Measurements from ENCODE around the gene KLF6.

The KLF6 gene

GRCh38 chr10:3759397-3759796 lies 25.6 kb downstream of the KLF6 start:
- POLR2A ChIA-PET: no interaction called here
- DNase-seq (ENCODE audit: low read depth, low spot score): no peak

DNA sequence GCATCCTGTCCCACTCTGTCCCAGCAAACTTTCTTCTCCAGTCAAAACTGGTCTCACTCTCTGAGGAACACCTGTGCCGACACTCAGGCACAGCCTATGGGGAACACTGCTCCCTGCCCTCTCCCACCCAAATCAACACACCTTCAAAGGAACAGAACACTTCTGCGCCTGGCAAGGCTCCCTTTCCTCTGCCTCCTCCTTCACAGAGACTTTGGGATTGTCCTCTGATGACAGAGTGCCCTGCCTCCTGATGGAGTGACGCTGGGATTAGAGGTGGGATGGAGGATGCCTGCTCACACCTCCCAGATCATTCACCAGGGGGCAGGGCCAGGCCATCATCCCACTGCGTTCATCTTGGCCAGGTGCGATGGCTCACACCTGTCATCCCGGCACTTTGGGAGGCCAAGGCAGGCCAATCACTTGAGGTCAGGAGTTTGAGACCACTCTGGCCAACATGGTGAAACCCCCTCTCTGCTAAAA lies 26.5 kb downstream of the KLF6 start:
- TF ChIP-seq CTCF (IDR thresholded peaks at IDR 0.05; ENCODE audit: insufficient read depth, low read length, missing control alignments): no peak
- no peak for DNase-seq (ENCODE audit: low read depth, low spot score)
- POLR2A ChIA-PET: no interaction called here
- no peak overlapping the region for H3K4me3 ChIP-seq (ENCODE audit: low read depth, low read length)
- CTCF ChIA-PET: no interaction called here

More at GRCh38 chr10:3759397-3759796, 25.6 kb downstream of the KLF6 start:
- no peak overlapping the region for H3K4me3 ChIP-seq (ENCODE audit: low read depth, low read length)
- TF ChIP-seq CTCF (IDR thresholded peaks at IDR 0.05; ENCODE audit: insufficient read depth, low read length, missing control alignments): no peak
- CTCF ChIA-PET: no interaction called here

GRCh38 chr10:3757638-3758490 lies 27.1 kb downstream of the KLF6 start:
- ChIA-PET CTCF (no interaction called here), POLR2A (no interaction called here)
- no peak for TF ChIP-seq CTCF (IDR thresholded peaks at IDR 0.05; ENCODE audit: insufficient read depth, low read length, missing control alignments)
- no peak overlapping the region for H3K4me3 ChIP-seq (ENCODE audit: low read depth, low read length)
- DNase-seq (ENCODE audit: low read depth, low spot score): no peak

GRCh38 chr10:3757250-3757637 lies 27.8 kb downstream of the KLF6 start:
- DNase-seq (ENCODE audit: low read depth, low spot score): no peak
- CTCF ChIA-PET: no interaction called here
- POLR2A ChIA-PET: no interaction called here
- TF ChIP-seq CTCF (IDR thresholded peaks at IDR 0.05; ENCODE audit: insufficient read depth, low read length, missing control alignments): no peak
- H3K4me3 ChIP-seq (ENCODE audit: low read depth, low read length): no peak overlapping the region

DNA sequence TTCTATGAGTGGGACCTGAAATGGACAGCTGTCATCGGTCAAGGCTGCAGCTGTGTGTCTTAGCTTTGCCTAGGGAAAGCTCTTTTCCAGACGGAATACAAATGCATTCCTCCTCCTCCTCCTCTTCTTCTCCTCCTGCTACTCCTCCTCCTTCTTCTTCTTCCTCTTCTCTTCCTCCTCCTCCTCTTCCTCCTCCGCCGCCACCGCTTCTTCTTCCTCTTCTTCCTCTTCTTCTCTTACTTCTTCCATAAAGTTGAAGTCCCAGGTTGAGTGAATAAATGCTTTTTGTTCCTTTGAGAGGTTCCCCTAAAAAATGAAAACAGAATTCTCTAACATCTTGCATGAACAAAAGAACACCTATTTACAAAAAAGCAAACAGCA lies 28.7 kb downstream of the KLF6 start:
- POLR2A ChIA-PET: no interaction called here
- TF ChIP-seq CTCF (IDR thresholded peaks at IDR 0.05; ENCODE audit: insufficient read depth, low read length, missing control alignments): no peak
- no peak overlapping the region for H3K4me3 ChIP-seq (ENCODE audit: low read depth, low read length)
- no peak for DNase-seq (ENCODE audit: low read depth, low spot score)
- CTCF ChIA-PET: interaction anchor here (1.2 kb wide), 1 partner anchor 12 kb away, joined by 6 read pairs; no protein-coding TSS in a partner anchor

DNA sequence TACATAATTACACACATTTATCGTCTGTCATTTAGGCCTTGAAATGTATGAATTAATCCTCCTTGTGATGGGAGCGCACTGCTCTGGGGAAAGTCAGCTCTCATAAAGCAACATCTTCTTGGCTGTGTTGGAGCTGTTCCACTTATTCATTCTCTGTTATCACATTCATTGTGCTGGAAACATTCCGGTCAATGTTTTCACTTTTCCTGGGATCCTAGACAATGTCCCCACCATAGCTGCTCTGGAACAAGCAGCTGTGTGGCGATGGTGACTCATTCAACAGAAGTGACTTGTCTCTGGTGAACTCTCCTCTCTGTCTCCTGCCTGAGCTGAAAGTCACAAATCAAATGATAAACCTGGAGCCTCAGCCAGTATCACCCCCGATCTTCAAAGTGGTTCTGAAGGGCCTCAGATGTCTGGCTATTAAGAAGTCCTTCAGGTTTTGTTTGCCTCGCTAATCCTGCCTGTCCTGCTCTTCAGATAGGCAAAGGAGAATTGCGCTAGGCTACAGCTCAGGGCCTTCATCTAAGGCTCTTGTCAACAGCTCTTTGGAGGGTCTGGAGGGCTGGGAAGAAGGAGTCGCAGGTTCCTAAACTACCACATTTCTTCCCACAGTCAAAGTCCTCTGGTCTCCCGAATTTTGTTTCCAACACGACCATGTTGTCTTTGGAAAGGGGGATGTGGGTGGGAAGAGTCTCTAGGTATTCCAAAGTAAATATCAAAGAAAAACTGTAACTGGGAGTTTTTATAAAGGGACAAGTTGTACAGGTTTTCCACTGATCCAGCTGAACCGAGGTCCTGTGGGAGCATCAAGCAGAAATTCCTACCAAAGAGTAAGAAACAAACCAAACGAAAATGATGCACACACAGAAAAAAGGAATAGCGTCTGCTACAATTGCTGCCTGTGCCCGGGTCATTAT lies 29.3 kb downstream of the KLF6 start:
- TF ChIP-seq CTCF (IDR thresholded peaks at IDR 0.05; ENCODE audit: insufficient read depth, low read length, missing control alignments): no peak
- H3K4me3 ChIP-seq (ENCODE audit: low read depth, low read length): no peak overlapping the region
- DNase-seq (ENCODE audit: low read depth, low spot score): no peak
- CTCF ChIA-PET: interaction anchor here (1.2 kb wide), 2 partner anchors 11 to 516 kb away, joined by 3 to 6 read pairs; no protein-coding TSS in a partner anchor
- POLR2A ChIA-PET: interaction anchor here (1.0 to 1.2 kb wide), 2 partner anchors 29 to 558 kb away, joined by 3 read pairs; partner anchors contain the start of gene KLF6

Measured in AG04449 (cell line).